Breast epithelium (tissue), 4 donors: ENCODE measurements around the gene GAK. TPM values are rescaled to one million over a fixed set of nuclear protein-coding genes. Genes with fewer than 3 reads are reported as not detected.

ENCODE experiments used
- DNase-seq, 2 donors: peaks; one replicate each; pipeline ENCODE4 v3.0.0-alpha.2; 2019; ENCODE audit warnings: low spot score in 2 of 2
- H3K27ac ChIP-seq, 2 donors: fragments of 200-600 bp; sonication (generic) in 1 of 2; one replicate each; pipeline ENCODE4 v1.5.1; 2016 to 2019; ENCODE audit warnings: mild to moderate bottlenecking in 1 of 2
- H3K27me3 ChIP-seq, 2 donors: fragments of 200-600 bp; sonication (generic) in 1 of 2; one replicate each; pipeline versions ENCODE4 v1.5.1 to v1.6.0; 2017 to 2019; ENCODE audit warnings: control low read depth in 1 of 2, mild to moderate bottlenecking in 1 of 2
- H3K36me3 ChIP-seq: fragments of 200-600 bp; one replicate; pipeline ENCODE4 v1.5.1; 2019
- H3K4me1 ChIP-seq, 2 donors: fragments of 200-600 bp; sonication (generic); one replicate each; pipeline ENCODE4 v1.5.1; 2016 to 2019; ENCODE audit warnings: control low read depth in 1 of 2
- H3K4me3 ChIP-seq, 3 donors: fragments of 200-600 bp; sonication (generic); 1 replicate in 2 of 3; 2 replicates in 1 of 3; pipeline ENCODE4 v1.5.1; 2016 to 2019; ENCODE audit warnings: mild to moderate bottlenecking in 3 of 3, moderate library complexity in 2 of 3
- H3K9me3 ChIP-seq, 2 donors: fragments of 200-600 bp; sonication (generic) in 1 of 2; one replicate each; pipeline ENCODE4 v1.5.1; 2016 to 2019; ENCODE audit warnings: control low read depth in 1 of 2
- CTCF ChIP-seq, 3 donors: fragments of 450-650 bp; IDR thresholded peaks; one replicate each; pipeline ENCODE4 v1.5.1; 2016 to 2017; ENCODE audit warnings: antibody characterized with exemption in 3 of 3, mild to moderate bottlenecking in 3 of 3, moderate library complexity in 3 of 3
- POLR2A ChIP-seq: fragments of 450-650 bp; IDR thresholded peaks from one replicate; pipeline ENCODE4 v1.6.1; 2016; ENCODE audit warnings: antibody characterized with exemption, mild to moderate bottlenecking, moderate library complexity
- POLR2AphosphoS5 ChIP-seq, 3 donors: sonication (generic); formaldehyde crosslinking; IDR thresholded peaks; one replicate each; pipeline ENCODE4 v1.6.1; 2017; ENCODE audit warnings: antibody characterized with exemption in 3 of 3
- intact Hi-C: fragments of 100-400 bp; cut with DNase I; formaldehyde crosslinking; loops from one replicate; pipeline ENCODE4 v1.15.1; 2023; ENCODE audit warnings: low total_unique reads
- total RNA-seq, 3 donors: library from RNA; depleted of rRNA; stranded (reverse); fragments of >200 nt; gene quantifications; one replicate each; pipeline ENCODE4 v1.1.0, GENCODE V29; 2016

GAK gene
- total RNA-seq, 3 donors from 2014 or later: 76.2 to 95.7 (median 81.9) TPM

GRCh38 chr4:907691-908425 is 24.3 kb downstream of the GAK start:
- Histone ChIP-seq H3K9me3 (no peaks in the 10 kb centered on the region), H3K27me3 (no peaks in the 10 kb centered on the region), H3K4me1 (no peaks in the 10 kb centered on the region), H3K27ac (no peak overlapping the region), H3K4me3 (no peak overlapping the region), H3K36me3 (no peaks in the 10 kb centered on the region)
- TF ChIP-seq POLR2AphosphoS5 (IDR thresholded peaks at IDR 0.05) (no peak), POLR2A (no peak), CTCF (IDR thresholded peaks at IDR 0.05) (no peak)
- no peak for DNase-seq
- intact Hi-C loops: no loop called here

GRCh38 chr4:907103-907400 is 25.1 kb downstream of the GAK start:
- TF ChIP-seq CTCF (IDR thresholded peaks at IDR 0.05) (no peak), POLR2A (no peak), POLR2AphosphoS5 (IDR thresholded peaks at IDR 0.05) (no peak)
- Histone ChIP-seq H3K27me3 (no peaks in the 10 kb centered on the region), H3K4me1 (no peaks in the 10 kb centered on the region), H3K36me3 (no peaks in the 10 kb centered on the region), H3K9me3 (no peaks in the 10 kb centered on the region), H3K27ac (no peak overlapping the region), H3K4me3 (no peak overlapping the region)
- intact Hi-C loops: no loop called here
- no peak for DNase-seq

GRCh38 chr4:906339-907102 is 25.6 kb downstream of the GAK start:
- Histone ChIP-seq H3K27ac (no peak overlapping the region), H3K9me3 (no peaks in the 10 kb centered on the region), H3K36me3 (no peaks in the 10 kb centered on the region), H3K27me3 (no peaks in the 10 kb centered on the region), H3K4me3 (no peak overlapping the region), H3K4me1 (no peaks in the 10 kb centered on the region)
- no peak for DNase-seq
- intact Hi-C loops: no loop called here
- no peak for TF ChIP-seq CTCF (IDR thresholded peaks at IDR 0.05)
- TF ChIP-seq POLR2AphosphoS5 (IDR thresholded peaks at IDR 0.05): no peak
- no peak for TF ChIP-seq POLR2A

- no peak for DNase-seq
- Histone ChIP-seq H3K4me1 (no peaks in the 10 kb centered on the region), H3K9me3 (no peaks in the 10 kb centered on the region), H3K36me3 (no peaks in the 10 kb centered on the region), H3K4me3 (no peak overlapping the region), H3K27me3 (no peaks in the 10 kb centered on the region), H3K27ac (no peak overlapping the region)
- intact Hi-C loops: no loop called here
- TF ChIP-seq POLR2AphosphoS5 (IDR thresholded peaks at IDR 0.05): no peak
- TF ChIP-seq CTCF (IDR thresholded peaks at IDR 0.05): no peak
- no peak for TF ChIP-seq POLR2A
Observed at GRCh38 chr4:905485-906338, 26.4 kb downstream of the GAK start.
